Medulla oblongata (tissue), 1 donor: ENCODE results near the gene MEG3.
"Not testable (repeated sequence)": the region's sequence is repeated elsewhere in the genome, so short reads cannot be mapped to it uniquely, and the experiment has no call there.

ENCODE experiments used
- DNase-seq: peaks from one replicate; pipeline ENCODE4 v3.0.0-alpha.2; 2015; ENCODE audit errors: extremely low spot score

Gene MEG3

GRCh38 chr14:100815478-100816285 lies 10.2 kb upstream of the MEG3 start:
- DNase-seq: no peak

GRCh38 chr14:100816286-100816949 lies 9.5 kb upstream of the MEG3 start:
- DNase-seq: no peak

GRCh38 chr14:100816950-100817901 lies 8.7 kb upstream of the MEG3 start:
- DNase-seq: no peak

GRCh38 chr14:100818221-100818699 lies 7.7 kb upstream of the MEG3 start:
- DNase-seq: no peak

GRCh38 chr14:100818923-100819322 lies 7.0 kb upstream of the MEG3 start:
- not testable (repeated sequence) for DNase-seq

- DNase-seq: no peak
Measured at GRCh38 chr14:100819453-100819828, 6.5 kb upstream of the MEG3 start.

GRCh38 chr14:100819829-100820475 lies 6.0 kb upstream of the MEG3 start:
- DNase-seq: no peak

GRCh38 chr14:100820957-100821356 lies 5.0 kb upstream of the MEG3 start:
- DNase-seq: no peak

- no peak for DNase-seq
Measured at GRCh38 chr14:100822013-100822412, 3.9 kb upstream of the MEG3 start.

- no peak for DNase-seq
Measured at GRCh38 chr14:100822532-100823296, 3.2 kb upstream of the MEG3 start.

- no peak for DNase-seq
Measured at GRCh38 chr14:100823413-100824080, 2.4 kb upstream of the MEG3 start.

- peak; percentile 15 for DNase-seq
Measured at GRCh38 chr14:100824091-100824551, 1.8 kb upstream of the MEG3 start.

- no peak for DNase-seq
Measured at GRCh38 chr14:100824901-100825712, 811 bp upstream of the MEG3 start.

GRCh38 chr14:100826391-100827100 lies 628 bp downstream of the MEG3 start:
- no peak for DNase-seq

GRCh38 chr14:100827101-100828021 lies 1.4 kb downstream of the MEG3 start:
- DNase-seq: no peak

- no peak for DNase-seq
Measured at GRCh38 chr14:100828031-100828769, 2.3 kb downstream of the MEG3 start.

GRCh38 chr14:100830681-100831080 lies 4.8 kb downstream of the MEG3 start:
- DNase-seq: no peak
